Measurements from ENCODE around the gene RDH14.

GRCh38 chr2:18525236-18525635 is 35.2 kb downstream of the RDH14 start:
- no peak for TF ChIP-seq KLF9 (tag by site-specific recombination; IDR thresholded peaks at IDR 0.05; ENCODE audit: low read depth)
- no peak for TF ChIP-seq CTCF (tag by site-specific recombination; IDR thresholded peaks at IDR 0.05)
- no peak for TF ChIP-seq ZNF548 (tag by site-specific recombination; IDR thresholded peaks at IDR 0.05)
- TF ChIP-seq ZNF202 (tag by site-specific recombination; IDR thresholded peaks at IDR 0.05; ENCODE audit: borderline replicate concordance), result no peak
- TF ChIP-seq ZBTB7A (tag by site-specific recombination; IDR thresholded peaks at IDR 0.05; ENCODE audit: low read depth), result no peak
- no peak for TF ChIP-seq ZNF184 (tag by site-specific recombination; IDR thresholded peaks at IDR 0.05)
- TF ChIP-seq ZNF221 (tag by site-specific recombination; IDR thresholded peaks at IDR 0.05; ENCODE audit: borderline replicate concordance), result no peak
- no peak for TF ChIP-seq ZNF311 (tag by site-specific recombination; IDR thresholded peaks at IDR 0.05; ENCODE audit: borderline replicate concordance)
- no peak for TF ChIP-seq ZNF138 (tag by site-specific recombination; IDR thresholded peaks at IDR 0.05; ENCODE audit: borderline replicate concordance)
- no peak for TF ChIP-seq ZNF658 (tag by site-specific recombination; IDR thresholded peaks at IDR 0.05)
- TF ChIP-seq MYNN (tag by site-specific recombination; IDR thresholded peaks at IDR 0.05; ENCODE audit: borderline replicate concordance), result no peak

All from HEK293 (cell line).